ENCODE data around the gene PDE4B. TPM values are rescaled to one million over a fixed set of nuclear protein-coding genes. Genes with fewer than 3 reads are reported as not detected.
A peak's percentile ranks its signal among the peaks of the same experiment; 100 is the strongest.

PDE4B gene
- total and polyA plus RNA-seq, 10 of the 15 experiments (the other 5 are each of a cell fraction or from before 2014, with no cell fraction given) = 3.0 to 13.2 (median 5.7) TPM

DNA sequence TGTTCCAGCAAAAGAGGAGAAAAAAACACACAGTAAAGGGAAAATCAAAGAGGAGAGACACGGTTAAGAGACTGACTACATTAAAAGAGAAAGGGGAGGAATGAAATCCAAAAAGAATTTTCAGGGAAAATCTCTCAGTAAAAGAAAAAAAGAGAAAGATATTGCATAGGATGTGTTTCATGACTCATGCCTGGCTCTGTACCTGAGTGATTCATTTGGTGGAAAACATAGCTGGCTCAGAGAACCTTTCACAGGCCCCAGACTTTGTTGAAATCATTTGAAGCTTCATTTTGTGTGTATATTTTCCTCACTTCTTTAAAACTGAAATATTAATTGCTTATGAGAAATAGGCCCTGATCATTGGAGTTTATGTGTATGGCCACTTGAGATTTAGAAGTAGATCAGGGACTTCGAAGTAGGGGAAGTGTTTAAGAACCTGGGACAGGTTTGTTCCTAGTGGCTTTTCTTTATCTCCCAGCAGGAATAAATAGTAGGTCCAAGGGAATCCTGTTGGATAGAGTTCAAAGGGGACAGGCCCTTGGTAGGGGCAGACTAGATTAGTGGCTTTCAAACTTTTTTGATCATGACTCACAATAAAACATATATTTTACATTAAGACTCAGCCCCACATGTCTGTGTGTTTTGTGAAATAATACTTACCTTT, 502.1 kb downstream of the PDE4B start:
- WGBS (ENCODE audit: insufficient coverage, insufficient replicate concordance, low lambda C conversion rate, missing lambda C conversion rate) = 92% methylated on average over 2 of the region's 2 CpGs
- POLR2A ChIA-PET = no interaction called here
- in situ Hi-C loops (cut with MboI) (loop anchor here (25.0 kb wide), 2 partner anchors 867 to 1042 kb away; partner anchors contain the start of gene IL23R), intact Hi-C loops (cut with micrococcal nuclease; ENCODE audit: unreplicated experiment) (no loop called here)
- H3K36me3 ChIP-seq (ENCODE audit: control insufficient read depth in 2 of 2, insufficient read depth in 2 of 2, low read length in 1 of 2) = no peaks in the 10 kb centered on the region
- H3K27me3 ChIP-seq (replicated peaks in 1 of 2; ENCODE audit: control insufficient read depth in 2 of 2, insufficient read depth in 2 of 2, low read length in 1 of 2) = no peaks in the 10 kb centered on the region
- no peak for TF ChIP-seq CHD4 (IDR thresholded peaks at IDR 0.05)
- no peak for TF ChIP-seq ZNF217 (IDR thresholded peaks at IDR 0.05)
- TF ChIP-seq, protein P1, sequence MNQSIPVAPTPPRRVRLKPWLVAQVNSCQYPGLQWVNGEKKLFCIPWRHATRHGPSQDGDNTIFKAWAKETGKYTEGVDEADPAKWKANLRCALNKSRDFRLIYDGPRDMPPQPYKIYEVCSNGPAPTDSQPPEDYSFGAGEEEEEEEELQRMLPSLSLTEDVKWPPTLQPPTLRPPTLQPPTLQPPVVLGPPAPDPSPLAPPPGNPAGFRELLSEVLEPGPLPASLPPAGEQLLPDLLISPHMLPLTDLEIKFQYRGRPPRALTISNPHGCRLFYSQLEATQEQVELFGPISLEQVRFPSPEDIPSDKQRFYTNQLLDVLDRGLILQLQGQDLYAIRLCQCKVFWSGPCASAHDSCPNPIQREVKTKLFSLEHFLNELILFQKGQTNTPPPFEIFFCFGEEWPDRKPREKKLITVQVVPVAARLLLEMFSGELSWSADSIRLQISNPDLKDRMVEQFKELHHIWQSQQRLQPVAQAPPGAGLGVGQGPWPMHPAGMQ (IDR thresholded peaks at IDR 0.05; ENCODE audit: borderline replicate concordance) = no peak
- TF ChIP-seq PML (IDR thresholded peaks at IDR 0.05; ENCODE audit: low read length) = no peak
- TF ChIP-seq REST (IDR thresholded peaks at IDR 0.05; ENCODE audit: low read depth, low read length) = no peak
- TF ChIP-seq WRNIP1 (IDR thresholded peaks at IDR 0.05; ENCODE audit: borderline replicate concordance, low read depth, low read length) = no peak
- TF ChIP-seq TBL1XR1 (IDR thresholded peaks at IDR 0.05; ENCODE audit: low read depth, low read length) = no peak
- TF ChIP-seq GABPA (IDR thresholded peaks at IDR 0.05; ENCODE audit: low read depth) = no peak
- TF ChIP-seq ATF2 (IDR thresholded peaks at IDR 0.05; ENCODE audit: low read length) = no peak
- no peak for TF ChIP-seq RAD51 (IDR thresholded peaks at IDR 0.05)
- H3K4me1 ChIP-seq (ENCODE audit: control insufficient read depth, insufficient read depth, low read length) = no peaks in the 10 kb centered on the region
- no peaks in the 10 kb centered on the region for H3K79me2 ChIP-seq (ENCODE audit: control insufficient read depth, insufficient read depth, low read length)
- SMC1A ChIA-PET (ENCODE audit: uncharacterized antibody, unreplicated experiment) = interaction anchor here (0.6 to 15.7 kb wide), 7 partner anchors 6 to 107 kb away, joined by 3 to 209 read pairs (median 4); no protein-coding TSS in a partner anchor
- CTCF ChIA-PET = interaction anchor here (1.2 kb wide), 1 partner anchor 52 kb away, joined by 3 read pairs; no protein-coding TSS in a partner anchor
- RAD21 ChIA-PET (ENCODE audit: unreplicated experiment) = interaction anchor here (0.6 to 1.3 kb wide), 5 partner anchors 20 to 150 kb away, joined by 3 to 4 read pairs (median 3); no protein-coding TSS in a partner anchor
- H3K9me3 ChIP-seq (replicated peaks; ENCODE audit: control insufficient read depth, insufficient read depth, low read length) = no peaks in the 10 kb centered on the region
- no TSS peak for BruUV-seq (replicated peaks)
- H3K27ac ChIP-seq (ENCODE audit: control insufficient read depth, insufficient read depth) = no peak overlapping the region
- no peak for FAIRE-seq
- H3K9ac ChIP-seq (ENCODE audit: control insufficient read depth, insufficient read depth, low read length) = no peak overlapping the region
- ATAC-seq = peak; percentile 49; the same call in 1 of the 3 replicates
- H3K4me3 ChIP-seq = no peak overlapping the region
- no peak overlapping the region for H3K4me2 ChIP-seq (ENCODE audit: control insufficient read depth, insufficient read depth)
- H2AFZ ChIP-seq (ENCODE audit: control insufficient read depth, low read depth, low read length) = no peak overlapping the region
- DNase-seq (ENCODE audit: low read depth, low spot score) = no peak
- H4K20me1 ChIP-seq (ENCODE audit: control insufficient read depth, insufficient read depth) = no peaks in the 10 kb centered on the region

Measured in GM12878 (cell line).